HepG2 (cell line): ENCODE data around the gene UBXN6. TPM values are rescaled to one million over a fixed set of nuclear protein-coding genes. Genes with fewer than 3 reads are reported as not detected.

Experiments
- ATAC-seq: fragments of 200-7000 bp; cut with Tn5 transposase; 3 replicates; pipeline ENCODE4 v1.9.1; 2020; ENCODE audit warnings: mild to moderate bottlenecking, moderate library complexity
- BruUV-seq: library from RNA; stranded (reverse); fragments of 400-500 nt; replicated peaks from 2 replicates; lab custom pipeline; 2021; lab: Mats Ljungman, UMichigan
- CTCF ChIA-PET: fragments of 300-600 bp; formaldehyde crosslinking; extraction: SDS; loops from one replicate; lab custom pipeline; 2021; ENCODE audit warnings: low total read pairs, inconsistent platforms, low intra/inter-chr PET ratio; lab: Yijun Ruan, JAX
- POLR2A ChIA-PET: fragments of 350-600 bp; sonication (Branson Sonifier 250); formaldehyde crosslinking; loops from one replicate; lab custom pipeline; 2020; ENCODE audit warnings: antibody characterized with exemption, inconsistent platforms; lab: Yijun Ruan, JAX
- DNase-seq: peaks from one replicate; pipeline ENCODE4 v3.0.0-alpha.2; 2015; ENCODE audit warnings: low spot score
- FAIRE-seq: peaks from 3 replicates; lab custom pipeline; 2011; peaks lifted over from hg19 to GRCh38; lab: Jason Lieb, UNC
- H2AFZ ChIP-seq: one replicate; pipeline ENCODE4 v1.6.1; 2011; ENCODE audit warnings: low read length, inconsistent platforms
- H3K27ac ChIP-seq: fragments of 300-600 bp; 3 replicates; pipeline ENCODE4 v1.8.0; 2011; ENCODE audit warnings: mixed run types, mild to moderate bottlenecking, mixed read lengths, low read length, inconsistent platforms; ENCODE audit not compliant: insufficient read depth; ENCODE audit errors: extremely low read length
- H3K27me3 ChIP-seq, 2 experiments: fragments of 200-600 bp in 1 of 2; 2 replicates in 1 of 2; 3 replicates in 1 of 2; pipeline versions ENCODE4 v1.6.0 to v1.8.0; 2011; ENCODE audit warnings: low read length in 2 of 2, mild to moderate bottlenecking in 2 of 2, moderate library complexity in 2 of 2, inconsistent platforms in 1 of 2; ENCODE audit not compliant: insufficient read depth in 2 of 2, control insufficient read depth in 1 of 2
- H3K36me3 ChIP-seq, 2 experiments: fragments of 200-600 bp in 1 of 2; replicated peaks in 1 of 2; 2 replicates in 1 of 2; 3 replicates in 1 of 2; pipeline versions ENCODE4 v1.5.1 to v1.8.0; 2011; ENCODE audit warnings: low read length in 2 of 2, inconsistent platforms in 1 of 2; ENCODE audit not compliant: insufficient read depth in 2 of 2, control insufficient read depth in 1 of 2
- H3K4me1 ChIP-seq: 2 replicates; pipeline ENCODE4 v1.5.1; 2012; ENCODE audit warnings: low read length, inconsistent platforms; ENCODE audit not compliant: insufficient read depth
- H3K4me2 ChIP-seq: 2 replicates; pipeline ENCODE4 v1.6.0; 2011; ENCODE audit warnings: low read depth, low read length, inconsistent platforms
- H3K4me3 ChIP-seq, 3 experiments: fragments of 200-600 bp in 1 of 3; sonication (generic), shearing (Covaris generic) in 1 of 3; replicated peaks in 1 of 3; 2 replicates each; pipeline ENCODE4 v1.5.1; 2011 to 2016; ENCODE audit warnings: low read length in 3 of 3, inconsistent platforms in 2 of 3, low read depth in 2 of 3, mild to moderate bottlenecking in 2 of 3, control low read depth in 1 of 3, mixed read lengths in 1 of 3; ENCODE audit not compliant: insufficient read depth in 1 of 3
- H3K79me2 ChIP-seq: one replicate; pipeline ENCODE4 v1.6.1; 2011; ENCODE audit warnings: low read length, inconsistent platforms; ENCODE audit not compliant: insufficient read depth
- H3K9ac ChIP-seq: 2 replicates; pipeline ENCODE4 v1.6.0; 2011; ENCODE audit warnings: mild to moderate bottlenecking, low read depth, low read length, inconsistent platforms; ENCODE audit not compliant: insufficient read depth
- H3K9me3 ChIP-seq: 2 replicates; pipeline ENCODE4 v1.5.1; 2012; ENCODE audit warnings: mild to moderate bottlenecking, low read length
- H4K20me1 ChIP-seq: 2 replicates; pipeline ENCODE4 v1.6.0; 2011; ENCODE audit warnings: inconsistent platforms, mild to moderate bottlenecking, low read length, moderate library complexity; ENCODE audit not compliant: insufficient read depth
- CREM ChIP-seq, 2 experiments: sonication (generic) in 1 of 2; formaldehyde crosslinking in 1 of 2; IDR thresholded peaks; 2 replicates each; pipeline versions ENCODE4 v1.4.0 to v1.6.1; 2016 to 2020; ENCODE audit warnings: antibody characterized with exemption in 1 of 2, mild to moderate bottlenecking in 1 of 2, missing genetic modification reagents in 1 of 2
- KLF15 ChIP-seq: sonication (generic); formaldehyde crosslinking; IDR thresholded peaks from 2 replicates; pipeline ENCODE4 v1.8.1; 2023; ENCODE audit warnings: borderline replicate concordance, mild to moderate bottlenecking, inconsistent platforms, missing genetic modification reagents, mixed read lengths
- PRDM4 ChIP-seq: sonication (generic); formaldehyde crosslinking; IDR thresholded peaks from 2 replicates; pipeline ENCODE4 v1.9.0; 2021; ENCODE audit warnings: missing genetic modification reagents, borderline replicate concordance
- WGBS: methylation state at CpG from one replicate; pipeline ENCODE4 v1.1.6; 2017; ENCODE audit warnings: low lambda C conversion rate; 5-methylcytosine and 5-hydroxymethylcytosine counted together
- in situ Hi-C: cut with HindIII; loops from 2 replicates; pipeline ENCODE4 v1.10.0; 2017; ENCODE audit warnings: low pct_unique_long_range_greater_than_20kb; ENCODE audit not compliant: extremely low pct_ligation_motif_present
- intact Hi-C: fragments of 100-400 bp; cut with micrococcal nuclease; formaldehyde crosslinking; loops from one replicate; pipeline ENCODE4 v1.10.0; 2022; ENCODE audit not compliant: unreplicated experiment
- polyA plus RNA-seq, 8 experiments: library from polyadenylated mRNA; depleted of rRNA in 3 of 8; stranded (reverse) in 7 of 8; unstranded in 1 of 8; fragments of >200 nt; fragmentation: Illumina TruSeq in 4 of 8; extraction: Trizol in 4 of 8; gene quantifications; 2 replicates each; pipeline versions ENCODE4 v1.2.1 to v1.2.3, GENCODE V29; 2011 to 2016; ENCODE audit warnings: low read depth in 4 of 8, missing spikeins in 1 of 8, mixed read lengths in 1 of 8; ENCODE audit not compliant: insufficient read depth in 1 of 8
- total RNA-seq, 5 experiments: library from RNA; depleted of rRNA; stranded (reverse); fragments of >200 nt; fragmentation: Illumina TruSeq; extraction: Trizol; gene quantifications; 2 replicates each; pipeline ENCODE4 v1.2.3, GENCODE V29; 2016; ENCODE audit warnings: low read depth in 1 of 5
- TF ChIP-seq, protein P1 (sequence below): sonication (generic); formaldehyde crosslinking; IDR thresholded peaks from 2 replicates; pipeline ENCODE4 v1.4.0; 2020; ENCODE audit warnings: missing genetic modification reagents, mild to moderate bottlenecking, borderline replicate concordance

UBXN6 gene
- total and polyA plus RNA-seq, 2 of the 13 experiments (the other 11 are each of a cell fraction or from before 2014, with no cell fraction given) = 34.9 to 35.5 TPM

DNA sequence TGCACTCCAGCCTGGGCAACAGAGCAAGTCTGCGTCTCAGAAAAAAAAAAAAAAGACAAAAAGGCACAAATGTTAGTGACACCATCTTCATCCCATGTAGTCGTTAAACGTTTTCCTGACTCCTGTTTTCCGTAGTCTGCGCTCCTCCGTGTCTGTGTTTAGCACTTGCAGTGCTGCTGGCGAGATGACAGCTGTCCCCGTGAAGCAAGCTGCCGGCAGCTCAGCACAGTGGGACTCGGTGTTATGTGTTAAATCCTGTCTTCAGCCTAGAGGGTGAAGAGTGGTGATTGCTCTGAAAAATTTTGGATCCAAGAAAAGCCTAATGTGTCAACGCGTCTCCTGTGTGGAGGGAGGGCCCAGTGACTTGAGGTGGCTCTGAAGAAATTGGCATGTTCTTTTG, 18.4 kb downstream of the UBXN6 start:
- ATAC-seq = no peak
- CTCF ChIA-PET = no interaction called here
- H3K36me3 ChIP-seq = peaks cover 7 to 39% of the 10 kb centered on the region in 2 experiments; a peak in 4 of 5 replicates
- no peak overlapping the region for H3K9ac ChIP-seq
- no peaks in the 10 kb centered on the region for H4K20me1 ChIP-seq
- POLR2A ChIA-PET = no interaction called here
- no peak for TF ChIP-seq PRDM4
- TF ChIP-seq, protein P1, sequence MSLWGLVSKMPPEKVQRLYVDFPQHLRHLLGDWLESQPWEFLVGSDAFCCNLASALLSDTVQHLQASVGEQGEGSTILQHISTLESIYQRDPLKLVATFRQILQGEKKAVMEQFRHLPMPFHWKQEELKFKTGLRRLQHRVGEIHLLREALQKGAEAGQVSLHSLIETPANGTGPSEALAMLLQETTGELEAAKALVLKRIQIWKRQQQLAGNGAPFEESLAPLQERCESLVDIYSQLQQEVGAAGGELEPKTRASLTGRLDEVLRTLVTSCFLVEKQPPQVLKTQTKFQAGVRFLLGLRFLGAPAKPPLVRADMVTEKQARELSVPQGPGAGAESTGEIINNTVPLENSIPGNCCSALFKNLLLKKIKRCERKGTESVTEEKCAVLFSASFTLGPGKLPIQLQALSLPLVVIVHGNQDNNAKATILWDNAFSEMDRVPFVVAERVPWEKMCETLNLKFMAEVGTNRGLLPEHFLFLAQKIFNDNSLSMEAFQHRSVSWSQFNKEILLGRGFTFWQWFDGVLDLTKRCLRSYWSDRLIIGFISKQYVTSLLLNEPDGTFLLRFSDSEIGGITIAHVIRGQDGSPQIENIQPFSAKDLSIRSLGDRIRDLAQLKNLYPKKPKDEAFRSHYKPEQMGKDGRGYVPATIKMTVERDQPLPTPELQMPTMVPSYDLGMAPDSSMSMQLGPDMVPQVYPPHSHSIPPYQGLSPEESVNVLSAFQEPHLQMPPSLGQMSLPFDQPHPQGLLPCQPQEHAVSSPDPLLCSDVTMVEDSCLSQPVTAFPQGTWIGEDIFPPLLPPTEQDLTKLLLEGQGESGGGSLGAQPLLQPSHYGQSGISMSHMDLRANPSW = no peak
- no peak for TF ChIP-seq CREM (IDR thresholded peaks at IDR 0.05)
- no peak for TF ChIP-seq CREM (CRISPR knock-in tag; IDR thresholded peaks at IDR 0.05)
- no peak for TF ChIP-seq KLF15 (CRISPR knock-in tag)
- no peaks in the 10 kb centered on the region for H3K27me3 ChIP-seq
- no peak for FAIRE-seq
- H3K79me2 ChIP-seq = no peaks in the 10 kb centered on the region
- intact Hi-C loops (no loop called here), in situ Hi-C loops (no loop called here)
- H3K9me3 ChIP-seq = no peaks in the 10 kb centered on the region
- no peak for DNase-seq
- WGBS = 95% methylated on average over 12 of the region's 12 CpGs
- no peak overlapping the region for H2AFZ ChIP-seq
- H3K4me3 ChIP-seq = no peak overlapping the region
- H3K4me1 ChIP-seq = no peaks in the 10 kb centered on the region
- H3K27ac ChIP-seq = no peak overlapping the region
- no TSS peak for BruUV-seq
- no peak overlapping the region for H3K4me2 ChIP-seq
